ENCODE data around the gene ATP13A3.
"Not testable (repeated sequence)": the region's sequence is repeated elsewhere in the genome, so short reads cannot be mapped to it uniquely, and the experiment has no call there.

Gene ATP13A3

DNA sequence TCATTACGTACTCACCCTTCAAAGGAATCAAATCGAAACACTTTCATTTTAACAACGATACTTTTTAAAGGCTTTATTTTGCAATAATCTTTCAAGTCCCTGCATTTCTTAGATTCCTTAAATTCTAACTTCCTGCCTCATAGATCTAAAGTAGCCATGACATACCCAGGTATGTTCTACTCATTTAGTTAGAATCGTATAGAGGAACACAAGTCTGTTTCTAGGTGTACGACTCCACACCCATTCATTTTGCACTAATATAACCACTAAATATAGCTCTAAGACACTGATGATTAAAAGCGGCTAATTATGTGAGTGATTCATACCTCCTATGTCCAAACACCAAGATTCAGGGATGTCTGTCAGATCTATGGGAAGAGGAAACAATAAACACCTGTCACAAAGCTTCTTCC lies 1.3 kb downstream of the ATP13A3 start:
- Histone ChIP-seq H3K4me3 (ENCODE audit: low read depth in 1 of 2, low read length in 2 of 2) (peak overlapping the region; percentile 59 to 92), H3K27me3 (ENCODE audit: low read depth, low read length) (no peaks in the 10 kb centered on the region), H3K9me3 (ENCODE audit: control insufficient read depth in 1 of 2, low read length in 2 of 2) (no peaks in the 10 kb centered on the region), H3K27ac (ENCODE audit: low read length) (peak overlapping the region; percentile 90), H3K4me1 (ENCODE audit: control insufficient read depth in 1 of 2, insufficient read depth in 2 of 2, low read length in 2 of 2) (peaks cover 7 to 15% of the 10 kb centered on the region in 2 donors), H3K36me3 (ENCODE audit: control insufficient read depth in 1 of 2, insufficient read depth in 2 of 2, low read length in 2 of 2) (peaks cover 0 to 19% of the 10 kb centered on the region in 2 donors)

DNA sequence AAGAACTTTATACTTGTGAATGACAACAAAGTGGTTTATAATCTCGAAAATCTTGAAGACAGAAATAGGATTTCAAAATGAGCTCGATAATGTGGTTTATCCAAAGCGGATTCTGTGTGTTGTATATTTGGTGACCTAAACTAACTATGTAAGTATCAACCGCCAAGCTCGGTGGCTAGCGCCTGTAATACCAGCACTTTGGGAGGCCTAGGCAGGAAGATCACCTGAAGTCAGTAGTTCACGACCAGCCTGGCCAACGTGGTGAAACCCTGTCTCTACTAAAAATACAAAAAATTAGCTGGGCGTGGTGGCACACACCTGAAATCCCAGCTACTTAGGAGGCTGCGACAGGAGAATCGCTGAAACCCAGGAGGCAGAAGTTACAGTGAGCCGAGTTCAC lies 2.2 kb downstream of the ATP13A3 start:
- no peaks in the 10 kb centered on the region for H3K27me3 ChIP-seq (ENCODE audit: low read depth, low read length)
- no peaks in the 10 kb centered on the region for H3K9me3 ChIP-seq (ENCODE audit: control insufficient read depth in 1 of 2, low read length in 2 of 2)
- peaks cover 7 to 15% of the 10 kb centered on the region in 2 donors for H3K4me1 ChIP-seq (ENCODE audit: control insufficient read depth in 1 of 2, insufficient read depth in 2 of 2, low read length in 2 of 2)
- H3K36me3 ChIP-seq (ENCODE audit: control insufficient read depth in 1 of 2, insufficient read depth in 2 of 2, low read length in 2 of 2): peaks cover 0 to 19% of the 10 kb centered on the region in 2 donors
- H3K4me3 ChIP-seq (ENCODE audit: low read depth in 1 of 2, low read length in 2 of 2): no peak overlapping the region
- H3K27ac ChIP-seq (ENCODE audit: low read length): no peak overlapping the region

- H3K4me1 ChIP-seq (ENCODE audit: control insufficient read depth in 1 of 2, insufficient read depth in 2 of 2, low read length in 2 of 2): peaks cover 7 to 15% of the 10 kb centered on the region in 2 donors
- no peaks in the 10 kb centered on the region for H3K9me3 ChIP-seq (ENCODE audit: control insufficient read depth in 1 of 2, low read length in 2 of 2)
- no peak overlapping the region for H3K27ac ChIP-seq (ENCODE audit: low read length)
- no peak overlapping the region for H3K4me3 ChIP-seq (ENCODE audit: low read depth in 1 of 2, low read length in 2 of 2)
- no peaks in the 10 kb centered on the region for H3K27me3 ChIP-seq (ENCODE audit: low read depth, low read length)
- H3K36me3 ChIP-seq (ENCODE audit: control insufficient read depth in 1 of 2, insufficient read depth in 2 of 2, low read length in 2 of 2): peaks cover 0 to 19% of the 10 kb centered on the region in 2 donors
Observed at GRCh38 chr3:194483850-194484249, 3.0 kb downstream of the ATP13A3 start.

GRCh38 chr3:194482830-194483229 lies 4.0 kb downstream of the ATP13A3 start:
- H3K4me3 ChIP-seq (ENCODE audit: low read depth in 1 of 2, low read length in 2 of 2); H3K27ac ChIP-seq (ENCODE audit: low read length); H3K9me3 ChIP-seq (ENCODE audit: control insufficient read depth in 1 of 2, low read length in 2 of 2); H3K27me3 ChIP-seq (ENCODE audit: low read depth, low read length): not testable (repeated sequence)
- Histone ChIP-seq H3K4me1 (ENCODE audit: control insufficient read depth in 1 of 2, insufficient read depth in 2 of 2, low read length in 2 of 2) (peaks cover 7 to 15% of the 10 kb centered on the region in 2 donors), H3K36me3 (ENCODE audit: control insufficient read depth in 1 of 2, insufficient read depth in 2 of 2, low read length in 2 of 2) (peaks cover 0 to 19% of the 10 kb centered on the region in 2 donors)

- H3K4me3 ChIP-seq (ENCODE audit: low read depth in 1 of 2, low read length in 2 of 2): no peak overlapping the region
- H3K9me3 ChIP-seq (ENCODE audit: control insufficient read depth in 1 of 2, low read length in 2 of 2): no peaks in the 10 kb centered on the region
- peaks cover 7 to 15% of the 10 kb centered on the region in 2 donors for H3K4me1 ChIP-seq (ENCODE audit: control insufficient read depth in 1 of 2, insufficient read depth in 2 of 2, low read length in 2 of 2)
Observed at GRCh38 chr3:194482196-194482593, 4.6 kb downstream of the ATP13A3 start.

DNA sequence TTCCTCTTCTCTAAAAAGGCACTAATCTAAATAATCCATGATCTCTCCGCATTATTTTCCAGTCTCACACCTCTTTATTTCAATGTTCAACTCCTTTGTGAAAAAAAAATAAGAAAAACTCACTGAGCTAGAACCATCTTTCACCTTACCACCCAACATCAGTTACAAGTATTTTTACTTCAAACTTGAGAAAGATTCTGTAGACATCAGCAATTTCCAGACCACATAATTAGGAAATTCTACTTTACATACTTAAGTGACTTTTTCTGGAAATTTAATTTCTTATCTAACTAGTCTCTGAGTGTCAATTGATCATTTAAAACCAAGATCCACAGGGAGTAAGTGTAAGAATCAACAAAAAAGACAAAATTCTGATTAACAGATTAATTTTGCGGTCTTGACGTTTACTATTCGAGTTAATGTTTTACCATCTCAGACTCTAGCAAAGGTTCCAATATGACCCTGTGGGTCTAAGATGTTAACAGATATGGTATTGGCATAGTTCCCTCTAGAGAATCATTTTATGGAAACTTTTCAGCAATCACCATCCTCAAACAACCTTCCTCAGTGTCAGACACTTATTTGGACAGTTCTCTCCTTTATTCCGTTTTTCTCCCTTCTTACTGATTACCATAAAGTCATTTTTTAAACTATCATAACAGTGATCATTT lies 5.1 kb downstream of the ATP13A3 start:
- Histone ChIP-seq H3K36me3 (ENCODE audit: control insufficient read depth in 1 of 2, insufficient read depth in 2 of 2, low read length in 2 of 2) (peaks cover 0 to 19% of the 10 kb centered on the region in 2 donors), H3K27me3 (ENCODE audit: low read depth, low read length) (no peaks in the 10 kb centered on the region), H3K4me1 (ENCODE audit: control insufficient read depth in 1 of 2, insufficient read depth in 2 of 2, low read length in 2 of 2) (peaks cover 7 to 19% of the 10 kb centered on the region in 2 donors), H3K9me3 (ENCODE audit: control insufficient read depth in 1 of 2, low read length in 2 of 2) (no peaks in the 10 kb centered on the region), H3K27ac (ENCODE audit: low read length) (no peak overlapping the region), H3K4me3 (ENCODE audit: low read depth in 1 of 2, low read length in 2 of 2) (no peak overlapping the region)

More at GRCh38 chr3:194482196-194482593, 4.6 kb downstream of the ATP13A3 start:
- Histone ChIP-seq H3K36me3 (ENCODE audit: control insufficient read depth in 1 of 2, insufficient read depth in 2 of 2, low read length in 2 of 2) (peaks cover 0 to 19% of the 10 kb centered on the region in 2 donors), H3K27ac (ENCODE audit: low read length) (no peak overlapping the region), H3K27me3 (ENCODE audit: low read depth, low read length) (no peaks in the 10 kb centered on the region)

DNA sequence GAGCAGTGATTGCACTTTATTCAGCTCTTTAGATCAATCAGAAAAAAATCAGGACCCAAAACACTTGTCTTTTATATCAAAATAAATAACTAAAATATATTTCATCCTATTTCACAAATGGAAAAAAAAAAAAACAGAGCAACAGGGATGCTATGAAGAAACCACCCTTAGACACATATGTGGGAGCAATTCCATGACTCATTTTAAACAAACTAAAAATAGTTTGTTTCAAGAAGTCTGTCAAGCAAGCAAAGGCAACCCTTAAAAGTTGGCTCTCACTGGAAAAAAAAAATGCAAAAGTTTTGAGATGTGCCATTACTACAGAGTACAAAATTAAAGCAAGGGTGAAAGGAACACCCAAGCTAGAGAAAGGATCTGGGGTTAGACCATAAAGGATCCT lies 5.7 kb downstream of the ATP13A3 start:
- Histone ChIP-seq H3K9me3 (ENCODE audit: control insufficient read depth in 1 of 2, low read length in 2 of 2) (no peaks in the 10 kb centered on the region), H3K27ac (ENCODE audit: low read length) (no peak overlapping the region), H3K36me3 (ENCODE audit: control insufficient read depth in 1 of 2, insufficient read depth in 2 of 2, low read length in 2 of 2) (peaks cover 0 to 18% of the 10 kb centered on the region in 2 donors), H3K4me1 (ENCODE audit: control insufficient read depth in 1 of 2, insufficient read depth in 2 of 2, low read length in 2 of 2) (peaks cover 7 to 19% of the 10 kb centered on the region in 2 donors), H3K4me3 (ENCODE audit: low read depth in 1 of 2, low read length in 2 of 2) (no peak overlapping the region), H3K27me3 (ENCODE audit: low read depth, low read length) (no peaks in the 10 kb centered on the region)

DNA sequence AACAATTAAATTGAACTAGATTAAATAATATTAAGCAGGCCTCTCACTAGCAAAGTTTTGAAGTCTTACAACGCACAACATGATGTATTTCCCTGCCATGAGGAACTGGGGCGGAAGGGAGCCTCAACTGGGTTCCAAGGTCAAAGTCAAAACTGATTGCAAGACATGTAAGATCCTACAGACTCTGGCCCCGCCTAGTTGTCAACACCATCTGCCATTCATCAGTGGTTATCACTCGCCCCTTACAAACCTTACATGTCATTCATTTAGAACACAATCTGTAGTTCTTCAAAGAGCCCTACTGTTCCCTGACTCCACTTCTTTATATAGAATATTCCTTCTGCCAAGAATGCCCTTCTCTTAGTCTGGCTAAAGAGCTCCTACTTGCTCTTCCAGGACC lies 10.0 kb downstream of the ATP13A3 start:
- H3K27ac ChIP-seq (ENCODE audit: low read length): no peak overlapping the region
- no peaks in the 10 kb centered on the region for H3K27me3 ChIP-seq (ENCODE audit: low read depth, low read length)
- no peak overlapping the region for H3K4me3 ChIP-seq (ENCODE audit: low read depth in 1 of 2, low read length in 2 of 2)
- H3K4me1 ChIP-seq (ENCODE audit: control insufficient read depth in 1 of 2, insufficient read depth in 2 of 2, low read length in 2 of 2): peaks cover 4% of the 10 kb centered on the region in 2 donors
- peaks cover 0 to 5% of the 10 kb centered on the region in 2 donors for H3K36me3 ChIP-seq (ENCODE audit: control insufficient read depth in 1 of 2, insufficient read depth in 2 of 2, low read length in 2 of 2)
- no peaks in the 10 kb centered on the region for H3K9me3 ChIP-seq (ENCODE audit: control insufficient read depth in 1 of 2, low read length in 2 of 2)

DNA sequence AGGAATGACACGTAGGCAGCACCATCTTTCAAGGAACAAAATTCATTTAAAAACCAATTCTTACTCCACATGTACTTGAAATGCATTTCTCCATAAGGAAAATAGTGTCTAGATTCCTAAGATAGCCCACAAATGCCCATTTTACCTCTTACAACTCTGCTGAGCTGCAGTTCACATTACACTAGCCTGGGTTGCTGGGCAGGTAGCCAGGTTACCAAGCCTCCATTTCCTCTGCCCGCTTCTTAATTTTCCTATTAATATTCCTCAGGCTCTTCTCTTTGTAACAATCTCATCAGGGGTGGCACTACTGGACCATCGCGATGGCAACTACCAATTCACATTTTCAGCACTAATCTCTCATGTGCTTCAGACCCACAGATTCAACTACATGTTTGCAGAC lies 10.8 kb downstream of the ATP13A3 start:
- Histone ChIP-seq H3K4me1 (ENCODE audit: control insufficient read depth in 1 of 2, insufficient read depth in 2 of 2, low read length in 2 of 2) (peaks cover 4% of the 10 kb centered on the region in 2 donors), H3K27ac (ENCODE audit: low read length) (no peak overlapping the region), H3K36me3 (ENCODE audit: control insufficient read depth in 1 of 2, insufficient read depth in 2 of 2, low read length in 2 of 2) (no peaks in the 10 kb centered on the region), H3K27me3 (ENCODE audit: low read depth, low read length) (no peaks in the 10 kb centered on the region), H3K4me3 (ENCODE audit: low read depth in 1 of 2, low read length in 2 of 2) (no peak overlapping the region), H3K9me3 (ENCODE audit: control insufficient read depth in 1 of 2, low read length in 2 of 2) (no peaks in the 10 kb centered on the region)

GRCh38 chr3:194475138-194475932 lies 11.5 kb downstream of the ATP13A3 start:
- no peaks in the 10 kb centered on the region for H3K27me3 ChIP-seq (ENCODE audit: low read depth, low read length)
- peaks cover 0 to 4% of the 10 kb centered on the region in 2 donors for H3K4me1 ChIP-seq (ENCODE audit: control insufficient read depth in 1 of 2, insufficient read depth in 2 of 2, low read length in 2 of 2)
- no peaks in the 10 kb centered on the region for H3K9me3 ChIP-seq (ENCODE audit: control insufficient read depth in 1 of 2, low read length in 2 of 2)
- no peak overlapping the region for H3K27ac ChIP-seq (ENCODE audit: low read length)
- no peaks in the 10 kb centered on the region for H3K36me3 ChIP-seq (ENCODE audit: control insufficient read depth in 1 of 2, insufficient read depth in 2 of 2, low read length in 2 of 2)
- no peak overlapping the region for H3K4me3 ChIP-seq (ENCODE audit: low read depth in 1 of 2, low read length in 2 of 2)

- no peaks in the 10 kb centered on the region for H3K36me3 ChIP-seq (ENCODE audit: control insufficient read depth in 1 of 2, insufficient read depth in 2 of 2, low read length in 2 of 2)
- no peaks in the 10 kb centered on the region for H3K27me3 ChIP-seq (ENCODE audit: low read depth, low read length)
- no peak overlapping the region for H3K27ac ChIP-seq (ENCODE audit: low read length)
- H3K9me3 ChIP-seq (ENCODE audit: control insufficient read depth in 1 of 2, low read length in 2 of 2): no peaks in the 10 kb centered on the region
- H3K4me3 ChIP-seq (ENCODE audit: low read depth in 1 of 2, low read length in 2 of 2): no peak overlapping the region
- H3K4me1 ChIP-seq (ENCODE audit: control insufficient read depth in 1 of 2, insufficient read depth in 2 of 2, low read length in 2 of 2): peaks cover 0 to 4% of the 10 kb centered on the region in 2 donors
Observed at GRCh38 chr3:194474675-194475074, 12.1 kb downstream of the ATP13A3 start.
